G401 (cell line): Measurements from ENCODE around the gene C3orf49. TPM values are rescaled to one million over a fixed set of nuclear protein-coding genes. Genes with fewer than 3 reads are reported as not detected.

Experiments used
- DNase-seq: peaks from one replicate; pipeline ENCODE4 v3.0.0-alpha.2; 2015; ENCODE audit warnings: low spot score
- in situ Hi-C: cut with HindIII; loops from 2 replicates; pipeline ENCODE4 v1.10.0; 2016; ENCODE audit warnings: low sequenced_read_pairs, mixed read lengths
- total RNA-seq: library from RNA; depleted of rRNA; stranded (reverse); fragments of >200 nt; shearing (Covaris generic); gene quantifications from 2 replicates; pipeline ENCODE4 v1.2.3, GENCODE V29; 2014; rRNA removed

Gene C3orf49
- total RNA-seq: not detected in 2 replicates

DNA sequence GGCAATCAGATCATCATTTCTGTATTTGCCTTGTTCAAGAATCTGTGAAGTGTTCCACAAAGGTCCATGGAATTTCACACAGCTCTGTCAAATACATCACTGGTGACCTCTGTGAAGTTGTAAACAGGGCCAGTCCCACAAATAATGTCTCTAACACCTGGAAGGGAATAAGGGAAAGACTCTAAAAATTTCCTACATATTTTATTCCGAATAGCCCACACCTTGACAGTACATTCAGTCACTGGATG, at the start of gene C3orf49:
C3orf49 (plus strand) TSS at position 149 of the 248 bp plus-strand sequence. CDS start 173 bp downstream, outside the sequence.
- in situ Hi-C loops: no loop called here
- DNase-seq: no peak

- in situ Hi-C loops: no loop called here
- DNase-seq: no peak
Measured at GRCh38 chr3:63774781-63775180, 44.3 kb upstream of the C3orf49 start.

DNA sequence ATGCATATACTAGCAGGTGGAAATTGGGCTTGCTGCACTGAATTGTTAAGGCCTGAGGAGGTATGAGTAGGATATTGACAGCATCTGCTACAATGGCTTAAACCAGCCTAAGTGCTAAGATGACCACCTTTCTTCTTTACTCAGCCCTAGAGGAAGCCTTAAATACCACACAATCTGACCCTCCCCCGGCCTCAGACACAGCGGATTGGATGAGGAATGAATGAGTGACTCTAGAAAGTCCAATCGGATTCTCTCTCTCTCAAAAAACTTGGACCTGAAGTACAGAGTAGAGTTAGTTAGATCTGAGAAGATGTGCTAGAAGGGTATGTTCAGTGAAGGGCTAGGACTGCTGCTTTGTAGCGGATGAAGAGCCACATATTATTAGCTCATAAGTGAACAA, 39.9 kb upstream of the C3orf49 start:
- DNase-seq: no peak
- in situ Hi-C loops: no loop called here

GRCh38 chr3:63791974-63792373, 27.1 kb upstream of the C3orf49 start:
- in situ Hi-C loops: no loop called here
- DNase-seq: peak; percentile 38

GRCh38 chr3:63795438-63795837, 23.7 kb upstream of the C3orf49 start:
- in situ Hi-C loops: no loop called here
- DNase-seq: no peak

DNA sequence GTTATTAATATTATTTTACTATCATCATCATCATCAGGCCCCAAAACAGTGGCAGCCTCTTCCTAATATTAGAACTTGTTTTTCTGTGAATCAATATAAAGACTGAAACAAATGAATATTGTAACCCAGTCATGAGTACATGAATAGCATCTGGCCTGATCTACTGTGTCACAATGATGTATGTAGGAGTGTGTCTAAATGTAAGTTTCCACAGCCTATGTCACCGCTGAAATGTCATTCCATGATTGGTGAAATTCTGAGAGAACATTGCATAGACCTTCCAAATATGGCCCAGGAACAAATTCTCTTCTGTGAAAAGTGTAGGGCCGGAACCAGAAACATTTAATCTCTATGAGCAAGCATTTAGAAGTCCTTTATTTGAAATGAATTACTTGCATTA, 20.6 kb upstream of the C3orf49 start:
- in situ Hi-C loops: no loop called here
- DNase-seq: no peak

DNA sequence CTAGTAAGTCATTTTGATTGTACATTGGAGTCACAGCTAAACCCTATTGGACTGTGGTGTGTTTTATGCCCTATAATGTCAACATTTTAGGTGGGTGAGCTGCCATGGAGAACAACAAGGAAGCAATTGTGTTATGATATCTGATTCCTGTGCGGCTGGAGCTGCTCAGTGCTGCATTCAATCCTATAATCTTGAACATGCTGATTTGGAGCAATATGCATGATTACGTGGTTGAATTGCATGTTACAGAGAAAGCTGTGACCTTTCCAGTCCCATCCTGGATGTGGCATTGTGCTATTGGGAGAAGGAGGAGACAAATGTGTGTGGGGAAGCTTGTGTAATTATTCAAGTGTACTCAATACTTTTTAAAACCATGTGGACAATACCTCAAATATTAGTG, 20.1 kb upstream of the C3orf49 start:
- in situ Hi-C loops: no loop called here
- no peak for DNase-seq

DNA sequence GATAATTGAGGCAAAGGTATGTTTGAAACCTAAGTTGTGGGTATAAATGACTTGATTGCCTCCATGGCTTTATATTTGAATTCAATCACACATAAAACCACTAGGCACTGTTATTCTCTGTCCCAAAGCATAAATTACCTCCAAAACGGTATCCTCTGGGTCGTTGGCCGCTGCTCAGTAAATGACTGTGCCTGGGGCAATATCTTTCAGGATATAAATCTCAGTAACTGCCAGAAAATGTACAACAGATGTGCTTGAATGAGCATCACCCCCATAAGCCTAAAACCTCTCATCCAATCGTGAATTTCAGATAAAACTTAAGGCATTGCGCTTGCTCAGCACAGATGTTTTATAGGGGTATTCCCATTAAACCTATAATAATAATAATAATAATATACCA, 19.0 kb upstream of the C3orf49 start:
- in situ Hi-C loops: no loop called here
- no peak for DNase-seq

- no peak for DNase-seq
- in situ Hi-C loops: no loop called here
Measured at GRCh38 chr3:63803911-63804310, 15.2 kb upstream of the C3orf49 start.

DNA sequence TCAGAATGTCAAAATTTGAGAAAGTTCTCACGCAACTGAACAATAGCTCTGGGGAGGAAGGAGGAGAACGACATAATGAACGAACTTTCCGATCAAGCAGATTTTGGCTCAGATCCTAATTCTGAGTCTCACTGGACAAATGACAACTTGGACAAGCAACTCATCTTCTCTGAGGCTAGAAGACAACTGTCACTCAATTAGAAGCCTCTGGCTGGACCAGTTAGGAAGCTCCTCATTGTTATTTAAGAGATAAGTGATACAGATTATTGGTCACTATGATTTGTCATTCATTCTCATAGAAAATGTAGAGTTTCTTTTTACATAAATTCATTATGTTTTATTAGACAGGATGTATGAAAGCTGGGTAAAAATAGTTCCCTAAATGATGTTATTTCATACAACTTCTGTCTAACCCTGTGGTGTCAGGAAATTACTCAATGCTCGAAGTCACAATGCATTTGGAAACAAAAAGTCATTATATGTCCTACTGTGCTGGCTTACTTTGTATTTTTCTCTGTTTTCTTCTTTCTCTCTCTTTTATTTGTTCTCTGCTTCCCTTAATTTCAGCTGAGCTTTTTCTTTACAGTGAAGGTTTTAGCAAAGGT, 11.0 kb upstream of the C3orf49 start:
- in situ Hi-C loops: no loop called here
- DNase-seq: no peak

DNA sequence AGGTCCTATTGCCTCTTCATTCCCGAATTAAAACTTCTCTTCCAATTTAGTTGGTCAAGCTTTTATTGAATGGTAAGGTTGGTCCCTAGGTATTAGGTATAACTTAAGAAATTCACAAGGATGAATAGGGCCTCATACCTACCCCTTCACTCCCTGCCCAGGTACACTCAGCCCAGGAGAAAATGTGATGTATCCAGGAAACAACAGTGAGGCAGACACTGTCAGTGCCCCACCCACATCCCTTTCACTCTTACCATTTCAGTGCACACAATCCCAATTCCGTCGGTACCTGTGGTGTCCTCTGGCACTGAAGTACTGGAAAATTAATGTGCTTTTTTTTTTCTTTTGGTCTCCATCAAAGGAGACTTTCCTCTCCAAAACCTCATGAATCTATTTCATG, 10.5 kb upstream of the C3orf49 start:
- in situ Hi-C loops: no loop called here
- no peak for DNase-seq

GRCh38 chr3:63809607-63810006, 9.5 kb upstream of the C3orf49 start:
- no peak for DNase-seq
- in situ Hi-C loops: no loop called here

DNA sequence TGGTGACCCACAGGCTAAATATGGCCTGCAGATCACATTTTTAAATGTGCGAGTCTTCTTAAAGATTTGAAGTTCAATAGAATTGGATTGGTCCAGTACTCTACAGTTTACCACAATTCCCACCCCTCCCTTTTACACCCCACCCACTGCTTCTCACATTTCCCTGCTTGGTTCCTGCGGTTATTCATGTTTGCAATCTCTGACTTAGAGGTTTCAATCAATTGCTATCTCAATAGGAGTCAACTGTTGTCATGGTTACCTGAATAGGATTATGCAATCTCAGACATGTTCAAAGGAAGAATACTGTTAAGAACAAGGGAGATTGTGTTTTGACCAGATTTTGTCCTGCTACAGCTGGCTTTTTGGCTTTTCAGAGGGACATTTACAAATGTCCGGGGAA, 4.9 kb upstream of the C3orf49 start:
- DNase-seq: no peak
- in situ Hi-C loops: no loop called here

GRCh38 chr3:63817225-63817624, 1.9 kb upstream of the C3orf49 start:
- in situ Hi-C loops: no loop called here
- no peak for DNase-seq

GRCh38 chr3:63818282-63819150, 583 bp upstream of the C3orf49 start:
- peak; percentile 83 for DNase-seq
- in situ Hi-C loops: no loop called here

DNA sequence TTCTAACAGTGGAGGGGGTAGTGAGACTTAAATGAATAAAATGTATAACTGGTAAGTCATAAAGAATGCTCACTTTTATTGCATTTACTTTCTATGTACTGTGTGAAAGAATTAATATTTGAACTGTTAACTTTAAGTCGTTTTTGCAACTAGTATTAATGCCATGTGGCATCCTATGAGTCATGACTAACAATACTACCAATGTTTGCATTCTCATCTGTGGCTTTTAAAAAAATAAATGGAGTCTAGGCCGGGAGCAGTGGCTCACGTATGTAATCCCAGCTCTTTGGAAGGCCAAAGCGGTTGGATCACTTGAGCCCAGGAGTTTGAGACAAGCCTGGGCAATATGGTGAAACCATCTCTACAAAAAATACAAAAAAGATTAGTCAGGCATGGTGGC, 5.2 kb downstream of the C3orf49 start:
- DNase-seq: no peak
- in situ Hi-C loops: no loop called here

DNA sequence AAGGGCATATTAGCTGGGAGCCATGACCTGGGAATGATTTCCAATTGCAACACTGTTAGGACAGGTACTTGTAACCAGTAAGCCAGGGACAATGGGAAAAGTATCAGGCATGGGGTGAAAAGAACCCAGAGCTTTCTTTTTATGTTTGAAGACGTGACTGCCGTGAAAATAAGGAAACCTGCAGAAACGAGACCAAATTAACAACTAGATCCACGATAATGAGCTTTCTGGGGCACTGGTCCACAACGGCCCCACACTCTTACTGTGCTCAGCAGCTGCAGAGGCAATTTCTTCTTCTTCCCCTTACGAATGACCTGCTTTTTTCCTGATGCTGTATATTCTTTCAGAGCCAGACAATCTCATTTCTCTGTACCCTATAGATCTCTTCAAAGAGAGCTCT, 11.4 kb downstream of the C3orf49 start:
- in situ Hi-C loops: no loop called here
- no peak for DNase-seq

DNA sequence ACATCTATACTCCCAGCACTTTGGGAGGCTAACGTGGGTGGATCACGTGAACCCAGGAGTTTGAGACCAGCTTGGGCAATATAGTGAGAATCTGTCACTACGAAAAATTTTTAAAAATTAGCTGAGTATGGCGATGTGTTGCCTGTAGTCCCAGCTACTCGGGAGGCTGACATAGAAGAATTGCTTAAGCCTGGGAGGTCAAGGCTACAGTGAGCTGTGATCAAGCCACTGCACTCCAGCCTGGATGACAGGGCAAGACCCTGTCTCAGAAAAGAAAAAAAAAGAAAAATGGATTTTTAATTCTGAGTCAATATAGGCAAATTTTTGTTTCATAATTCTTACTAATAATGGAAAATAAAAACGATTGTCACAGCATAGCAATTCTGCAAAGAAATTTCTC, 13.3 kb downstream of the C3orf49 start:
- DNase-seq: no peak
- in situ Hi-C loops: no loop called here

DNA sequence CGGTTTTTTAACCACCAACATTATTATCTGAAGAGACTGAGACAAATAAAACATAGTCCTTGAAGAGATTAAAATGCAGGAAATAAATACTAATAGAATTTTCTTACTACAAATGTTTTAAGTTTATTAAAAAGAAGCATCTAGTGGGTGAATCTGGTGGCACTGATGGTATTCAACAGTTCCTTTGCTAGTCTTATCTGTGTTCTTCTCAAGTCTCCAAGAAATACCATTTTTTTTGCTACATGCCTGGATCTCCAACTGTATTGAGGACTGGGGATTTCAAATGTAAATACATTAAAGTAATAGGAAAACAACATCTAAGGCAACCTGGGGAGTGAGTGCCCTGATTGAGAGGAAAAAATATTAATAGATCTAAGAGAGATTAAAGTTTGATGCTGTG, 22.6 kb downstream of the C3orf49 start:
- in situ Hi-C loops: no loop called here
- DNase-seq: no peak

GRCh38 chr3:63842127-63842526, 23.0 kb downstream of the C3orf49 start:
- in situ Hi-C loops: no loop called here
- no peak for DNase-seq

GRCh38 chr3:63845215-63845614, 26.1 kb downstream of the C3orf49 start:
- DNase-seq: no peak
- in situ Hi-C loops: no loop called here
